Measurements from ENCODE around the gene HMGXB3.

The HMGXB3 gene, protein sequence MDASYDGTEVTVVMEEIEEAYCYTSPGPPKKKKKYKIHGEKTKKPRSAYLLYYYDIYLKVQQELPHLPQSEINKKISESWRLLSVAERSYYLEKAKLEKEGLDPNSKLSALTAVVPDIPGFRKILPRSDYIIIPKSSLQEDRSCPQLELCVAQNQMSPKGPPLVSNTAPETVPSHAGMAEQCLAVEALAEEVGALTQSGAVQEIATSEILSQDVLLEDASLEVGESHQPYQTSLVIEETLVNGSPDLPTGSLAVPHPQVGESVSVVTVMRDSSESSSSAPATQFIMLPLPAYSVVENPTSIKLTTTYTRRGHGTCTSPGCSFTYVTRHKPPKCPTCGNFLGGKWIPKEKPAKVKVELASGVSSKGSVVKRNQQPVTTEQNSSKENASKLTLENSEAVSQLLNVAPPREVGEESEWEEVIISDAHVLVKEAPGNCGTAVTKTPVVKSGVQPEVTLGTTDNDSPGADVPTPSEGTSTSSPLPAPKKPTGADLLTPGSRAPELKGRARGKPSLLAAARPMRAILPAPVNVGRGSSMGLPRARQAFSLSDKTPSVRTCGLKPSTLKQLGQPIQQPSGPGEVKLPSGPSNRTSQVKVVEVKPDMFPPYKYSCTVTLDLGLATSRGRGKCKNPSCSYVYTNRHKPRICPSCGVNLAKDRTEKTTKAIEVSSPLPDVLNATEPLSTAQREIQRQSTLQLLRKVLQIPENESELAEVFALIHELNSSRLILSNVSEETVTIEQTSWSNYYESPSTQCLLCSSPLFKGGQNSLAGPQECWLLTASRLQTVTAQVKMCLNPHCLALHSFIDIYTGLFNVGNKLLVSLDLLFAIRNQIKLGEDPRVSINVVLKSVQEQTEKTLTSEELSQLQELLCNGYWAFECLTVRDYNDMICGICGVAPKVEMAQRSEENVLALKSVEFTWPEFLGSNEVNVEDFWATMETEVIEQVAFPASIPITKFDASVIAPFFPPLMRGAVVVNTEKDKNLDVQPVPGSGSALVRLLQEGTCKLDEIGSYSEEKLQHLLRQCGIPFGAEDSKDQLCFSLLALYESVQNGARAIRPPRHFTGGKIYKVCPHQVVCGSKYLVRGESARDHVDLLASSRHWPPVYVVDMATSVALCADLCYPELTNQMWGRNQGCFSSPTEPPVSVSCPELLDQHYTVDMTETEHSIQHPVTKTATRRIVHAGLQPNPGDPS (N-terminal part only)

DNA sequence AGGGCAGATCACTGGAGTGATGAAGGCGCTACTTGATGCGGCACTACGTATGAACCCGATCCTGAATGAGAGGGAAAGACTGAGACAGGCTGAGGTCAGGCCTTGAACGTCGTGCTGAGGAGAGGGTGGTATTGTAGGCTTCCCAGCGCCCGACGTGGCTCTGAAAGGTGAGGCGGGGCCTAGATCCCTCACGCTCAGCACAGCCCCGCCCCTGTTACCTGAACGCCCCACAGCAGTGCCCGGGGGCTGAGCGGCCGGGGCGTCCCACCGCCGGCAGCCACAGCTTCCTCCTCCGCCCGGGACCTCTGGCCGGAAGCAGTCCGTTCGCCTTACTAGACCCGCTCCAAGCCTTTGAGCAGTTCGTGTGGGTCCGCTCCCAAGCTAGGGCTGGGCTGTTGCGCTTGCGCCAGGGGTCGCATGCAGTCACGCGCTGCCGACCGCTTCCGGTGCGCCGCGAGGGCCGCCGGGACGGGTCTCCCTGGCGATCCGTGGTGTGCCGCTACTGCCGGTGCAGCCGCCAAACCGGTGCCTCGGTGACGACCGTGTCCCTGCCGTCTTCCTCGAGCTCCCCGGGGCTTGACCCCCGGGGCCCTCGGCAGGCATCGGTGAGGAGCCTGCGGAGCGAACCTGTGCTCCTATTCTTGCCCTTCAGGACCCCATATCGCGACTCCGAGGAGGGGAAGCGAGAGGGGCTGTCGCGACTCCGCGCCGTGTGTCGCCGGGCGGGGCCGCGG is at the start of gene HMGXB3, which contains the start of gene TIGD6:
HMGXB3 (plus strand) TSS at position 484 of the 734 bp plus-strand sequence. CDS start 4,114 bp downstream, outside the sequence.
TIGD6 (minus strand) TSS at position 399 of the 734 bp plus-strand sequence. CDS start 4,306 bp downstream, outside the sequence.
- DNase-seq (ENCODE audit: low read depth in 3 of 3), result peak; percentile 80 to 90 (median 82)

DNA sequence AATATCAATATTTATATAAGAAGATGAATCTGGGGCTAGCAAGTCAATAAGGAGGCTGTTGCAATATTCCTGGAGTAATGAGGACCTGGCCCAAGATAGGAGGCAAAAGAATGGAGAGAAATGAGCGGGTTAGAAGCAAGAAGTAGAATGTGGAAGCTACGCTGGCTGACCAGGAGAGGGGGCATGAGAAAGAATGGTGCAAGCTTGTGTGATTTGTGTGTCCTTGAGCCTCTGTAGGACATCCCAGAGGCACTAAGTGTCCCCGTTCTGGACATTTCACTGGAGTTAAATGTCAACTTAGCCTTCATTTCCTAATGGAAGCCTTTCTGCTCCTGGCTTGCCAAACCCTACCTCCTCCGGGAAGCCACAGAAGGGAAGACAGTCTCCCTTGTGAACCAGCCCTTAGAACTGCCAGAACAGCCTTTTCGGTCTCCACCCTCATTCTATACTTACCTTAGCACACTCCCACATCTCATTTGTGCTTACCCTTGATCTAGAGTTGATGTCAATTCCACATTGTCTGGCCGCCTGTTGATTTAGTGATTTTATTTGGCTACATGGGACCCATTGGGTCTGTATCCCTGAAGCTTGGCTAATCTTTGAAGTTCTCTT is 49.3 kb upstream of the HMGXB3 start:
- no peak for DNase-seq (ENCODE audit: low read depth in 3 of 3)

DNA sequence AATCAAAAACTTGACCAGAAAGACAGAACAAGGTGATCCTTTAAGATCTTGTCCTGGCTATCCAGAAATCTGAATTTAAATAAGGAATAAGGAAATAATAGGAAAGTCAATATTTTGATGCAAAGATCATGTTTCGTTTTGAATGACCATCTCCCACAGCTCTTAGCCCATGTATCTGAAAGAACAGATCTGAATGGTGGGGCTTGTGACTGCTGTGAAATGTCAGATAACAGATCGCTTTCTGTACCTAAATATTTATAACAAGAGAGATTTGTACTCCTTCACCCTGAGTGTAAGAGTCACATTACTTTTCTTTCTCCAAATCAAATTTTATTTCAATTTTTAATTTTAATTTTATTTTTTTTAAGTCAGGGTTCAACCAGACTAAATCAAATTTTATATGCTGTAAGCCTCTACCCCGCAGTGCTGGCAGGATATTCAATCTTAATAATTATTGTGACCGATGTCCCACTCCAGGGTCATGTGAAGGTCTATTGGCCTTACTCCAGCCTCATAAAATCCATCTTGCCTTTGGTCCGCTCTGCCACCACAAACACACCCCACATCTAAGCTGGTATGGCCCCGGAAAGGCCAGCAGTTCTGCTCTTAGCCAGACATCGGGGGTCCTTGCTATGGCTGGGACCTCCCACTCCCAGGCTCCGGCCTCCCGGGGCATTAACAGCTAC is 47.0 kb upstream of the HMGXB3 start:
- DNase-seq (ENCODE audit: low read depth in 3 of 3), result no peak

DNA sequence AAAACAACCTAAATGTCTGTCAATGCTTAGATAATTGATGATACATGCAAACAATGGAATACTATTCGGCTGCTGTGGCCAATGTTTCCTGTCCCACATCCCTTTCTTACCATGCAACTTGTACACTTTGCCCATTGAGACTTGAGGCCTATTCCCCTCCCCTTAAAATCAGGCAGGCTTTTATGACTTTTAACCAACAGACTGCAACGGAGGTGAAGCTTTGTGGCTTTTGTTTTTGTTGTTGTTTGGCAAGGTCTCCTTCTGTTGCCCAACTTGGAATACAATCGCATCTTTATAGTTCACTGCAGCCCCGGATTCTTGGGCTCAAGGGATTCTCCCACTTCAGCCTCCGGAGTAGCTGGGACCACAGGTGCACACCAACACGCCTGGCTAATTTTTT is 45.7 kb upstream of the HMGXB3 start:
- no peak for DNase-seq (ENCODE audit: low read depth in 3 of 3)

DNA sequence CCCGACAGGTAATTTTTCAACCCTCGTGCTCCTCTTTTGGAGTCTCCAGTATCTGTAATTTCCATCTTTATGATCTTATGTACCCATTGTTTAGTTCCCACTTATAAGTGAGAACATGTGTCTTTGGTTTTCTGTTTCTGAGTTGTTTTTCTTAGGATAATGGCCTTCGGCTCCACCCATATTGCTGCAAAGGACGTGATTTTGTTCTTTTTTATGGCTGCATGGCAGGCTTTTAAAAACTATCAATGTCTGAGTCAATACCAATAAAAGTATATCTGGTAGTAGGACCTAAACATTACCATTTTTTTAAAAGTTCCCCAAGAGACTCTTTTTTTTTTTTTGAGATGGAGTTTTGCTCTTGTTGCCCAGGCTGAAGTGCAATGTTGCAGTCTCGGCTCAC is 43.9 kb upstream of the HMGXB3 start:
- no peak for DNase-seq (ENCODE audit: low read depth in 3 of 3)

DNA sequence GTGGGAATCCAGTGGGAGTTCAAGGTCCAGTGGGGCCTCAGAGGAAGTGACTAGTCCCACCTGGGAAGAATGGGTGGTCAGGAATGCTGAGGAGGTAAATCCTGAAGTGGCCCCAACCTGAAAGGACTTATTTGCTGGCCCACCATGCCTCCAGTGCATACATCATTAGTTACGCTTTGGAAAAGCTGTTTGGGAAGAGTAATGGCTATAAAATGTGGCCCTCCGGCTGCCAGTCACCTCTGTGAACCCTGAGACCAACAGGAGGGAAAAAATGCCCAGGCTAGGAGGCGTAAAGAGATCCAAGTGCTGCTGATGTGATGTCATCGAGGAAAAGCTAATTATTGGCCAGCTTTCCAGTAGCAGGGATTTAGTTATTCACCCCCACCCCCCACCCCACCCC is 42.7 kb upstream of the HMGXB3 start:
- no peak for DNase-seq (ENCODE audit: low read depth in 3 of 3)

DNA sequence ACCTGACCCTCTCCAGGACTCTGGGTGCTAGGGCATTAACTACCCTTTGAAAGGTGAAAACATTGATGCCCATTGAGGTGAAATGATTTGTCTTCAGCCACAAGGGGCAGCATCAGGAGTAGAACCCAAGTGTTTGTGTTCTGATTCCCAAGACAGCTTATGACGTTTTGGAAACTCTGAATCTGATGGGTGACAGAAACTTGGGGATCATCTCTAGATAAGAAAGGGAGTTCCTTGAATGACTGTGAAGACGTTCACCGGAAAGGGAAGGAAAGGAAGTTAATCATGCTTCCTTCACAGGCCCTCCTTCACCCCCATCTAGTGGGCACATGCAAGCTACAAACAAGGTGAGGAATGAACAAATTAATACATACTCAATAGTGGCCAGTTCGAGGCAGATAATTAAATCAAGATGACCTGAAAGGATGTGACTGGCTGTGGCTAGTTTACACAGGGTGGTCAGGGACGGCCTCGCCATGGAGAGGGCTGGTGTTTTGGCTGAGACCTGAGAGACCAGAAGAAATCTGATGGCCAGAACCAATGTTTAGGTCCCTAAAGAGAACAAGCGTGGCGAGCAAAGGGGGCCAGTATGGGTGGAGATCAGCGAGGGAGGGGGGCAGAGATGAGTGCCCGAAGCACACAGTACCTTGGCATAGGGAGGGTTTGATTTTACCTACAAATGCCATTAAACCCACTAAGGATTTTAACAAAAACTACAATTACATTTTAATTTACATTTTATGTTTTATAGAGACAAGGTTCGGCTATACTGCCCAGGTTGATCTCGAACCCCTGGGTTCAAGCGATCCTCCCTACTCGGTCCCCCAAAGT is 40.9 kb upstream of the HMGXB3 start:
- DNase-seq (ENCODE audit: low read depth in 3 of 3), result peak; percentile 12 to 52 (median 37)

DNA sequence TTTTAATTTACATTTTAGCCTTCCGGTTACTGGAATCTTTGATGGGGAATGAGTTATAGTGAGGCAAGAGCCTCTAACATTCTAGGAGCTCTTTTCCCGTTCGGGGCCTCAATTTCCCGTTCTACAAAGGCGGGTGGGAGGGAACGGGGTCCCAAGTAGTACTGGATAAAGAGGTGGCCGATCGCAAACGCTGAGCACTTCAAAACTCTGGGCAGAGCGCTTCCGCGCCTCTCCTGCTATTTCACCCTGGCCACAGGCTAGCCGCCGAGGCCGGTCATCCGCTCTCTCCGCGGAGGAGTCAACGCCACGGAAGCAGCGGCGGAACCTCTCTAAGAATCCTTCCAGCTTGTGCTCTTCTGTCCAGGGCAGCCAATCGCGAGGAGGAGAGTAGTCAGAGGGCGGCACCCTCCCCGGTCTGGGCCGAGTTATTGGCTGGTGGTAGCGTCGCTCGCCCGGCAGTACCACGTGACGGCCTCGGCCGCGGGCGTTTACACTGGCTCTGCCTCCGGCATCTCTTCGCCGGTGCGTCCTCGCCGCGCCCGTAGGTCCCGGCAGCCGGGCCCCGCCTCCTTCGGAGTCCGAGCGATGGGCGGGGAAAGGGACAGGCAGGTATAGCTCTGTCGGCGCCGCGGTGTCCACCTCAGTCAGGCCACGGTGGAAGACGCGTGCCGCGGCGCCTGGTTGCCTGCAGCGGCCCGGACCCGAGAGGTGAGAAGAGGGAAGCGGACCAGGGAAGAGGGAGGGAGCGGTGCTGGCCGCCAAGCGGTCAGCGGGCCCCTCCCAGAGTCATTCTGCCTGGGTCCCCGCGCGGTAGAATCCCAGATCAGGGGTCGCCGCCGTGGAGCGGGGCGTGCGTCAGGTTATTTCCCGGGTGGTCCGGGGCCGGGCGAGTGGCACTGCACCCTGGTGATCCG is 40.0 kb upstream of the HMGXB3 start, which contains the start of gene SLC26A2:
SLC26A2 (plus strand) TSS at position 487 of the 914 bp plus-strand sequence. CDS start 16,895 bp downstream, outside the sequence.
- DNase-seq (ENCODE audit: low read depth in 3 of 3), result peak; percentile 88 to 94 (median 90)

DNA sequence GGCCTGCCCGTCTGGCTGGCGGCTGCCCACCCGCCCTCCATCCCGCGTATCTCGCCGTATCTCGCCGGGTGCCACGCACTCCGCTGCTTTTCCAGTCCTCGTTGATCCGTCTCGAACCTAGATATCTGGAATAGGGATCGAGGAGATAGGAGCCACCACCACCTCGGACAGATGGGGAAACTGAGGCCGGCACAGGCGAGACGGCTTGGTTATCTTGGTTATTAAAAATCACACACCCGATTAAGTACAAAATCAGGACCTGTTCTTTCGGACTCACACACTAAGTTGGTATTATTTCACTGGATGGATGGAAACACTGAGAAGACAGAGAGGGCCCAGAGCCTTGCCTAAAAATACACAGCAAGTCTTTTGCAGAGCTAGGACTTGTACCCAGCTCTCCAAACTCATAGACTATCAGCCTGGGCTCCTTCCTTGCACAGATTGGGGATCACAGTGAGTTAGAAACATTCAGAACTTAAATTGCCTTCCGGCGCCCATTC is 39.3 kb upstream of the HMGXB3 start:
- DNase-seq (ENCODE audit: low read depth in 3 of 3), result no peak

DNA sequence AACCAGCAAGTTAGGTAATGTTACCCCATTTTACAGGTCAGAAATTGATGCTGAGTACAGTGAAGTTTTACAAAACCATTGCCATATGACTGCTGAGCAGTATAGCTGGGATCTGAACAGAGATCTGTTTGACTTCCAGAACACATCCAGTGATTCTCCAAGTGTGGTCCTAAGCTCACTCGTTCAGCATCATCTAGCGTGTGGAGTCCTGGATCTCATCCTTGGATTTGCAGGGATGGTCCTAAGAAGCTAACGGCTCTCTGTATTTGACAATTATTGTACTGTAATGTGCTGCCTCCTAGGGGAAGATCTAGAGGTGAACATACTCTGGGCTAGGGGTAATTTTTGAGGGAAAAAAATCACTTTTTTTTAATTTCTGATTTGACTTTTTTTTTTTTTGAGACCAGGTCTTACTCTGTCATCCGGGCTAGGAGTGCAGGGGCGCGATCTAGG is 38.6 kb upstream of the HMGXB3 start:
- no peak for DNase-seq (ENCODE audit: low read depth in 3 of 3)

DNA sequence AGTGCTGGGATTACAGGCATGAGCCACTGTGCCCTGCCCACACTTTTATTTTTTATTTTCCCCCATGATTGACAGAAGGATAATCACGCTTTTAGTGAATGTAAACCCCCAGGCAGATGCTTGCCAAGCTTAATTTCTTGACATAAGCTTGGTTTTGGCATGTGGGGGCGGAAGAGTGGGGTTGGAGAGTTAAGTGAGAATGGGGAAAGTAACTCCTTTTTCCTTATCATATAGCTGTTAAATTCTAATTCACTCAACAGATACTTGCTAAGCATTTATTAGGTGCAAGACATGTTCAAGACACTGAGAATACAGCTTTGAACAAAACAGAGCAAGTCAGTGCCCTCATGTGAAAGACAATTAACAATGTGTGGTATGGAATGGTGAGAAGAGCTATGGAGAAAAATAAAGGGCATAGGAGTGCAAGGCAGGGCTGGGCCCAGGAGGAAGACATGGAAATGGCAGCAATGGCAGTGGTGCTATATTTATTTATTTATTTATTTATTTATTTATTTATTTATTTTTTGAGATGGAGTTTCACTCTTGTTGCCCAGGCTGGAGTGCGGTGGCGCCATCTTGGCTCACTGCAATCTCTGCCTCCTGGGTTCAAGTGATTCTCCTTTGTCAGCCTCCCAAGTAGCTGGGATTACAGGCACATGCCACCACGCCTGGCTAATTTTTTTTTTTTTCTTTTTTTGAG is 37.8 kb upstream of the HMGXB3 start:
- DNase-seq (ENCODE audit: low read depth in 3 of 3), result no peak

DNA sequence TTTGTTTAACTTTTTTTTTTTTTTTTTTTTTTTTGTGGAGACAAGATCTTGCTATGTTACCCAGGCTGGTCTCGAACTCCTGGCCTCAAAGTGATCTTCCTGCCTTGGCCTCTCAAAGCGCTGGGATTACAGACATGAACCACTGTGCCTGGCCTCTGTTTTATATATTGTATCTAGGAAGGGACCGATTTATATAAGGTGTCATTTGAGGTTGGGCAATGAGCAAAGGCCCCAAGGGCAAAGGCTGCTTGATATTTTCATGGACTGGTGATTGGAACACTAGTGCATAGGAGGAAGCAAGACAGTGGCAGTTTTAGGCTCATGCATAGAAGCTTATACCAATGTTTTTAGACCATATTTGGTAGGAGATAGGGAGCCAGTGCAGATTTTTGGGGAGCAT is 36.8 kb upstream of the HMGXB3 start:
- no peak for DNase-seq (ENCODE audit: low read depth in 3 of 3)

DNA sequence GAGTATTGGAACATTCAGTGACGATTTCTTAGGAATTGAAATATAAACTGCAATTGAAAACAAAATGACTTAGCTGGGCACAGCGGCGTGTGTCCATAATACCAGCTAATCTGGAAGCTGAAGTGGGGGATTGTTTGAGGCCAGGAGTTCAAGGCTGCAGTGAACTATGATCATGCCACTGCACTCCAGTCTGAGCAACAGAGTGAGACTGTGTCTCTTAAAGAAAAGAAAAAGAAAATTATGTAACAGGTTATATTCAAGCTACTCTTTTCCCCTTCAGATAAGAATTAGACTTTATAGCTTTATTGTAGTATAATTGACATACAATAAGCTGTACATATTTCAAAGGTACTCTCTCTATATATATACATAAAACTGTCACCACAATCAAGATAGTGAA is 33.6 kb upstream of the HMGXB3 start:
- no peak for DNase-seq (ENCODE audit: low read depth in 3 of 3)

DNA sequence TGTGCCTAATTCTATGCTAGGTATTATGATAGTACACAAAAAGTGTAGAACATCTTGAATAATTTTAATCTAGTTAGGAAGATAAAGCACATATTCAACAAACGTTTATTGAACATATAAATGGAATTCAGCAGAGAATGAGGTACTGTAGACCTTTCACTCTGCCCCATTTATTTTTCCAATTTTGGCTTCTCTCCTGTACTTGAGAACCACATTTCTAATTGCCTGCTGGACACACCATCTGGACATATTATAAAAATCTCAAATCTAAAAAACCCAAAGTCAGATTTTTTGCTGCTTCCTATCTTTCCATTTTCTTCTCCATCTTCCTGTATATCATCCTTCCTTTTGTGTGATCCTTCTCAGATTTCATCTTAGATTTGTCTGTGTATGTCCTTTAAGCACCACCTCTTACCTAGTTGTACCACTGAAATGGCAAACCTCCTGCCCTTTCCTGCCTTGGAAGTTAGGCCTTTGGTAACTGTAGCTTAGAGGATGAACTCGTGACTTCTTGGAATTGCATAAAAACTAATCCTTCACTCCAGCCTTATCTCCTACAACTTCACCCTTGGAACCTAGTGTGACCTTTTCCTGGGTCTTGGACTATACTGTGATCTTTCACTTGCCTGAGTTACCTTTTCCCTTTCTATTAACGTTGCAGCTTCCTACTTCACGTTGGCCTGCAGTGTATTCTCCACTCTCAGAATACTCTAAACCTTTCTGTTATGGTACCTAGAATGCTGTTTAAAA is 31.2 kb upstream of the HMGXB3 start:
- DNase-seq (ENCODE audit: low read depth in 3 of 3), result no peak

DNA sequence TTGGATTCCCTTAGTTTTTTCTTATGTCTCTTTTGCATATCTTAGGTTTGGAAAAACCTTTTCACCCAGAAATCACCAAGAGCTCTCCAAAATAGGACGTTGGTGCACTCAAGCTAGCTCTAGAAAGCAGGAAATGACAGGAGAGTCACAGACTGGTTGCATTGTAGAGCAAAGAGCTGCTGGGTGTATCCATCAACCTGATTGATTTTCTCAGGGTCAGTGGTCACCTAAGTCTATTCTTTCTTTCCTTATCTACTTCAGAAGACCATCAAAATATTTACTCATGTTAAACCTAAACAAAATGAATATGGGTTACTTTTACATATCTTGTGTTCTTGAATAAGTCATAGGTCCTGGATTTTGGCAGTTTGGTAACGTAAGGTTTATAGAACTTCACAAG is 25.1 kb upstream of the HMGXB3 start:
- DNase-seq (ENCODE audit: low read depth in 3 of 3), result no peak

DNA sequence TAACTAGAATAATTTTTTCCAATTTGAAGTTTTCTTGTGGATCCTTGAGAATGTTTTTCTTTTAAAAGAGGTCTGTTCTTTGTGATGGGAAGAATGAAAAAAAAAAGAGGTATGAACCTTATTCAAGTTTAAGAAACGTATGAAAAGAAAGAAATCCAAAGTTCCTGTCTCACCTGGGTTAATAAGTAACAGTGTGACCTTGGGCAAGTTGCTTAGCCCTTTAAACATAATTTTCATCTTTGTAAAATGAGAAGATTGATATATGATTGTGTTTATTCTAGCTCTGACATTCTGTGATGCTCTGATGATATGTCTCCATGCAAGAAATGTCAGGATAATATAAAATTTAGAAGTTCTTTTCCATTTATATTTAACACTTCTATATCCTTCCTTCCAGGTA is 20.6 kb upstream of the HMGXB3 start:
- no peak for DNase-seq (ENCODE audit: low read depth in 3 of 3)
